Epithelial cell of esophagus (primary cell): ENCODE measurements around the gene NEU2.
A peak's percentile ranks its signal among the peaks of the same experiment; 100 is the strongest.

Experiments used
- DNase-seq: peaks from one replicate; pipeline ENCODE4 v3.0.0; 2010; ENCODE audit warnings: low read depth
- H3K4me3 ChIP-seq: 2 replicates; pipeline ENCODE4 v1.5.1; 2011; ENCODE audit warnings: mild to moderate bottlenecking, low read length, control low read depth
- CTCF ChIP-seq: IDR thresholded peaks from 2 replicates; pipeline ENCODE4 v1.5.1; 2011; ENCODE audit warnings: low read depth, mild to moderate bottlenecking, low read length, control low read depth, inconsistent platforms; ENCODE audit not compliant: insufficient read depth; ENCODE audit errors: missing control alignments

The NEU2 gene

GRCh38 chr2:233034091-233034882, 1.8 kb downstream of the NEU2 start:
- no peak for TF ChIP-seq CTCF
- H3K4me3 ChIP-seq = no peak overlapping the region

GRCh38 chr2:233035426-233036161, 3.1 kb downstream of the NEU2 start:
- DNase-seq = no peak
- TF ChIP-seq CTCF = no peak
- H3K4me3 ChIP-seq = no peak overlapping the region

More at GRCh38 chr2:233034091-233034882, 1.8 kb downstream of the NEU2 start:
- no peak for DNase-seq

- no peak overlapping the region for H3K4me3 ChIP-seq
- DNase-seq = no peak
- TF ChIP-seq CTCF = no peak
These were observed 3.8 kb downstream of the NEU2 start for GRCh38 chr2:233036162-233036838.

- TF ChIP-seq CTCF = no peak
- peak; percentile 60 for DNase-seq
- no peak overlapping the region for H3K4me3 ChIP-seq
These were observed 4.6 kb downstream of the NEU2 start for GRCh38 chr2:233037078-233037477.

GRCh38 chr2:233039212-233039845, 6.9 kb downstream of the NEU2 start:
- no peak for DNase-seq
- TF ChIP-seq CTCF = no peak
- no peak overlapping the region for H3K4me3 ChIP-seq

GRCh38 chr2:233039846-233040530, 7.5 kb downstream of the NEU2 start:
- TF ChIP-seq CTCF = no peak
- no peak overlapping the region for H3K4me3 ChIP-seq
- no peak for DNase-seq
